Psoas muscle (tissue), 8 donors: ENCODE data around the gene CSRP2. TPM values are rescaled to one million over a fixed set of nuclear protein-coding genes. Genes with fewer than 3 reads are reported as not detected.

Source experiments
- ATAC-seq, 4 donors: fragments of 200-7000 bp; cut with Tn5 transposase; one replicate each; pipeline ENCODE4 v1.9.1; 2020; ENCODE audit warnings: moderate library complexity in 3 of 4, mild to moderate bottlenecking in 2 of 4
- DNase-seq, 2 donors: peaks; one replicate each; pipeline ENCODE4 v3.0.0-alpha.2; 2020
- H3K27ac ChIP-seq: fragments of 200-600 bp; one replicate; pipeline ENCODE4 v1.8.0; 2022
- H3K27me3 ChIP-seq, 3 donors: fragments of 200-600 bp in 1 of 3; one replicate each; pipeline versions ENCODE4 v1.6.1 to v1.8.0; 2013 to 2022; ENCODE audit warnings: low read length in 2 of 3, mild to moderate bottlenecking in 2 of 3, moderate library complexity in 1 of 3; ENCODE audit not compliant: insufficient read depth in 3 of 3
- H3K36me3 ChIP-seq, 2 donors: fragments of 200-600 bp in 1 of 2; one replicate each; pipeline versions ENCODE4 v1.6.1 to v1.8.0; 2013 to 2022; ENCODE audit warnings: low read depth in 1 of 2, mild to moderate bottlenecking in 1 of 2, moderate library complexity in 1 of 2; ENCODE audit not compliant: insufficient read depth in 1 of 2
- H3K4me1 ChIP-seq: fragments of 200-600 bp; one replicate; pipeline ENCODE4 v1.8.0; 2022
- H3K4me3 ChIP-seq: fragments of 200-600 bp; one replicate; pipeline ENCODE4 v1.8.0; 2022; ENCODE audit warnings: mild to moderate bottlenecking
- H3K9me3 ChIP-seq: fragments of 200-600 bp; one replicate; pipeline ENCODE4 v1.8.0; 2022
- WGBS, 3 donors: extraction: QIAGEN DNeasy Blood & Tissue Kit; methylation state at CpG; one replicate each; pipeline versions ENCODE4 v1.1.6 to v1.1.7; 2013; 5-methylcytosine and 5-hydroxymethylcytosine counted together
- intact Hi-C, 2 donors: fragments of 100-400 bp; cut with DNase I; formaldehyde crosslinking; loops; one replicate each; pipeline versions ENCODE4 v1.11.0 to v1.14.2; 2022
- polyA plus RNA-seq, 3 donors: library from polyadenylated mRNA; stranded (reverse); fragments of 200-250 nt; gene quantifications; one replicate each; pipeline ENCODE4 v1.2.3, GENCODE V29; 2013
- total RNA-seq, 4 donors: library from RNA; stranded (reverse); fragmentation: NEBNext Ultra II Directional in 2 of 4; extraction: Animal tissue kit (Norgen Biotek cat#: 25700) in 2 of 4; gene quantifications; one replicate each; pipeline versions ENCODE4 v1.2.1 to v1.2.4, GENCODE V29; 2021 to 2023
- TF ChIP-seq, protein P1 (sequence below): fragments of 200-600 bp; IDR thresholded peaks from one replicate; pipeline ENCODE4 v1.8.0; 2022; ENCODE audit warnings: antibody characterized with exemption
- donor health status: healthy with polysubstance abuse.
- donor health status: DM: no; HTN: no; CAD: no; lungs with moderate emphysema.
- donor health status: Bipolar disorder and iron deficiency.
- donor health status: healthy.
- donor health status: DM: yes; HTN: yes; CAD: no.
- donor health status: DM: no; HTN: no; CAD: no.
- donor health status: DM: no; HTN: no; CAD: no.
- donor health status: DM: yes; HTN: yes; CAD: no.

Gene CSRP2
- total and polyA plus RNA-seq, 7 donors, result 5.2 to 22.3 (median 11.4) TPM

DNA sequence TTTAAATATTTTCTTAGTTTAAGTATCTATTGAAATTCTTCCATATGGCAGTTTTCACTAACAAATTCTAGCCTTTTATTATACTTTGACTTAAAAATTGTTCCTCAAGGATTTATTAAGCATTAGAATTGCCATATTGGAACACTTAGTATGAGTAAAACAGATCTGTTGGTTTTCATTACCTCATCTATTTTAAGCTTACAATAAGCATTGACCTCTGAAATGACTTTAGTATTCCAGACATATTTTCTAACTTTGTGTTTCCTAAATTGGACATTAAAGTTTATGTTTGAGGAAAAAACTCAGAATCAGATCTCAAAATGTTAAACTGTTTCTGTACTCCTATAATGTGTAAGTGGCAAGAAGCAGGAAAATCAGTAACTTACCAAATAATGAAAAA lies 48.4 kb downstream of the CSRP2 start:
- no peak overlapping the region for H3K4me3 ChIP-seq

DNA sequence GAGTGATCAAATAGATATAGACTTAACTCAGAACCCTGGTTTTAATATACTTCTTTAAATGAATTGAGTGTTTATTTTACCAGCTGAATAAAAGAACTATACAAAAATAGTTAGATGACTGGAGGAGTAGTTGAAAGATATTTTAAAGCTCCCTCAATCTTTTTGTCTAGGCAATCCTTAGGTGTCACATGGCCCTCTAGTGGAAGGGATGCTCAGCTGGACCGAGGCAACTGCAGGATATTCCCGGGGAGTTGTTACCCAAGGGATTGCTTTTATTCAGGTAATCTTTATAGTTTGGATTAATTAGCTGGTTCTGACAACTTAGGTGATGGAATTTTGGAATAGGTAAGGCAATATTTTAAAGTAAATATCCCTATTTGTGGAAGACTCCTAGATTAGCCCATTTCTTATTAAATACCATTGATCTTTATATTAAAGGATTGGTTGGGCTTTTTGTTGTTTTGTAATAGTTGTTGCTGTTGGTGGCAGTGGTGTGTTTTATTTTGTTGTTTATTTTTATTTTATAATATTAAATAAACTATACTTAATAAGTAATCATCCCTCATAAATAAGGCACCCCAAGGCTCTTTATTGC lies 57.8 kb downstream of the CSRP2 start:
- Histone ChIP-seq H3K27ac (no peak overlapping the region), H3K27me3 (no peaks in the 10 kb centered on the region), H3K4me1 (no peaks in the 10 kb centered on the region), H3K9me3 (no peaks in the 10 kb centered on the region), H3K4me3 (no peak overlapping the region), H3K36me3 (peaks cover 0 to 48% of the 10 kb centered on the region in 2 donors)
- no peak for DNase-seq
- TF ChIP-seq, protein P1, sequence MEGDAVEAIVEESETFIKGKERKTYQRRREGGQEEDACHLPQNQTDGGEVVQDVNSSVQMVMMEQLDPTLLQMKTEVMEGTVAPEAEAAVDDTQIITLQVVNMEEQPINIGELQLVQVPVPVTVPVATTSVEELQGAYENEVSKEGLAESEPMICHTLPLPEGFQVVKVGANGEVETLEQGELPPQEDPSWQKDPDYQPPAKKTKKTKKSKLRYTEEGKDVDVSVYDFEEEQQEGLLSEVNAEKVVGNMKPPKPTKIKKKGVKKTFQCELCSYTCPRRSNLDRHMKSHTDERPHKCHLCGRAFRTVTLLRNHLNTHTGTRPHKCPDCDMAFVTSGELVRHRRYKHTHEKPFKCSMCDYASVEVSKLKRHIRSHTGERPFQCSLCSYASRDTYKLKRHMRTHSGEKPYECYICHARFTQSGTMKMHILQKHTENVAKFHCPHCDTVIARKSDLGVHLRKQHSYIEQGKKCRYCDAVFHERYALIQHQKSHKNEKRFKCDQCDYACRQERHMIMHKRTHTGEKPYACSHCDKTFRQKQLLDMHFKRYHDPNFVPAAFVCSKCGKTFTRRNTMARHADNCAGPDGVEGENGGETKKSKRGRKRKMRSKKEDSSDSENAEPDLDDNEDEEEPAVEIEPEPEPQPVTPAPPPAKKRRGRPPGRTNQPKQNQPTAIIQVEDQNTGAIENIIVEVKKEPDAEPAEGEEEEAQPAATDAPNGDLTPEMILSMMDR, result peak; percentile 56
- WGBS, 3 donors, result 10 to 19% (median 15%) methylated on average over 2 of the region's 2 CpGs
- intact Hi-C loops, result no loop called here
- peak; percentile 48 to 80 (median 68) for ATAC-seq

More for the DNA sequence above, 48.4 kb downstream of the CSRP2 start:
- H3K27ac ChIP-seq, result no peak overlapping the region
- H3K9me3 ChIP-seq, result peaks cover 8% of the 10 kb centered on the region
- DNase-seq, result no peak
- ATAC-seq, result no peak
- H3K4me1 ChIP-seq, result no peaks in the 10 kb centered on the region
- no peaks in the 10 kb centered on the region for H3K27me3 ChIP-seq
- TF ChIP-seq, protein P1, result no peak
- H3K36me3 ChIP-seq, result peaks cover 4 to 63% of the 10 kb centered on the region in 2 donors
- intact Hi-C loops, result no loop called here

DNA sequence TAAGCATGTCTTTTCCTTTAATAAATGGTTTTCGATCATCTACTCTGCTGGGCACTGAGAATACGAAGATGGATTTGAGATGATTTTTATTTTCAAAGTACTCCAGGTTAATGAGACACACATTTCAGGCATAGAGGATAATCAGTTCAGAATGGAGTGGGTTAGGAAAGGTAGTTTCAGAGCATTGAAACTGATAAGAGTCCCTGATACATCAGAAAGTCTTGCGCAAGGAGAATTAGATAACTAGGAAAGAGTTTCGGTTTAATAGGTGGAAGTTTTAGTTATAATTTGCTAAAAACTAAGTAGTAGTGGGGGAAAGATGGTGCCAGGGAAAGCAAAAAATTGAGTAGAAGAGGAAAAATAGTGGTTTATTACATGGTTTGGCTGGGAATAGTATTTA lies 64.8 kb downstream of the CSRP2 start:
- DNase-seq, result no peak
- Histone ChIP-seq H3K4me3 (no peak overlapping the region), H3K9me3 (no peaks in the 10 kb centered on the region), H3K36me3 (peaks cover 0 to 81% of the 10 kb centered on the region in 2 donors), H3K4me1 (no peaks in the 10 kb centered on the region), H3K27me3 (no peaks in the 10 kb centered on the region), H3K27ac (no peak overlapping the region)
- intact Hi-C loops, result no loop called here
- TF ChIP-seq, protein P1, result no peak
- WGBS, 3 donors, result 89 to 93% (median 89%) methylated on average over 4 of the region's 4 CpGs
- no peak for ATAC-seq

DNA sequence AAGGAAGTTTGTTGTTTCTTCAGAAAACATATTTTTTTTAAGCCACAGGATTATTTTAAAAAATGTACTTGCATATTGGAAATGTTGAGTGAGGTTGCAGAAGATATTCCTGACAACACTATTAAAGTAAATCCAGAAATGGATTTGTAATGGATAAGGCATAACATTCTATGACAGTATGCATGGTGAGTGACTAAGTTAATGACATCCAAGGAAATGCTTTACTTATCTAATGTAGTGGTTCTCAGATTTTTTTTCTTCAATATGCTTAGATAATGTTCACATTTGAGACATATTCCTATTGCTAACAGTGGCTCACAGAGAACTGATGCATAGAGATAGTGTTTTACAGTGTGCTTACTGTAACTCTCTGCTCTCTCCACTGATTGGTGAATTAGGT lies 65.6 kb downstream of the CSRP2 start:
- DNase-seq (no peak), ATAC-seq (no peak)
- TF ChIP-seq, protein P1, result no peak
- Histone ChIP-seq H3K36me3 (peaks cover 0 to 85% of the 10 kb centered on the region in 2 donors), H3K9me3 (no peaks in the 10 kb centered on the region), H3K4me1 (no peaks in the 10 kb centered on the region), H3K4me3 (no peak overlapping the region), H3K27ac (no peak overlapping the region), H3K27me3 (no peaks in the 10 kb centered on the region)
- intact Hi-C loops, result no loop called here

DNA sequence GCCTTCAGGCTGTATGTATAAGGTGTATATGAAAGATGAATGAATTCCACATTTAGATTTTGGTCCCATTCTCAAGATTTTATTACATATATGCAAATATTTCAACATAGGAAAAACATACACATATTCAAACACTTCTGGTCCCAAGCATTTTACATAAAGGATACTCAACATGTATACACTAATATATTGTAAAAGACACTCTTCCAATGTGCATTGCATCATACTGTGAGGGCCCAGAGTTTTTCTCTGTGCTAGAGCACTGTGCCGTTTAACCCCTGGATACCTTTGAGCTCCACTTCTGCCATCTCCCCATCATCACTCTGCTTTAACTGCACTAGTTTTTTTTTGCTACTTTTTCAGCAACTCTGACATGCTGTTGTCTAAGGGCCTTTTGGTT lies 66.8 kb downstream of the CSRP2 start:
- Histone ChIP-seq H3K27me3 (no peaks in the 10 kb centered on the region), H3K27ac (no peak overlapping the region), H3K36me3 (peaks cover 0 to 87% of the 10 kb centered on the region in 2 donors), H3K4me1 (no peaks in the 10 kb centered on the region), H3K4me3 (no peak overlapping the region), H3K9me3 (no peaks in the 10 kb centered on the region)
- intact Hi-C loops, result no loop called here
- DNase-seq, result no peak
- 66 to 75% (median 69%) methylated on average over 1 of the region's 1 CpG for WGBS, 3 donors
- TF ChIP-seq, protein P1, result no peak
- ATAC-seq, result no peak
